PC-9 (cell line): Measurements from ENCODE around the gene TNFRSF14. TPM values are rescaled to one million over a fixed set of nuclear protein-coding genes. Genes with fewer than 3 reads are reported as not detected.
"Not testable (repeated sequence)": the region's sequence is repeated elsewhere in the genome, so short reads cannot be mapped to it uniquely, and the experiment has no call there.

ENCODE experiments used
- BruUV-seq: library from RNA; stranded (reverse); fragments of 400-500 nt; replicated peaks from 2 replicates; lab custom pipeline; 2021; lab: Mats Ljungman, UMichigan
- CTCF ChIA-PET: fragments of 300-600 bp; sonication (Branson Sonifier 250); formaldehyde crosslinking; loops from one replicate; lab custom pipeline; 2022; ENCODE audit warnings: antibody characterized with exemption; lab: Charles Lee
- POLR2A ChIA-PET: fragments of 300-600 bp; sonication (Branson Sonifier 250); formaldehyde crosslinking; loops from one replicate; lab custom pipeline; 2022; ENCODE audit warnings: antibody characterized with exemption; ENCODE audit not compliant: unreplicated experiment; lab: Charles Lee
- DNase-seq, 2 experiments: peaks; one replicate each; pipeline versions ENCODE4 v3.0.0 to v3.0.0-alpha.2; 2015 to 2022; ENCODE audit warnings: mixed read lengths in 1 of 2
- H2AFZ ChIP-seq: fragments of 200-600 bp; sonication (generic); 2 replicates; pipeline ENCODE4 v1.8.1; 2017; ENCODE audit warnings: antibody characterized with exemption
- H3F3A ChIP-seq: fragments of 200-600 bp; sonication (generic); 2 replicates; pipeline ENCODE4 v1.8.1; 2017; ENCODE audit warnings: antibody characterized with exemption, mild to moderate bottlenecking, low read depth; ENCODE audit not compliant: insufficient read depth
- H3K27ac ChIP-seq: fragments of 200-600 bp; sonication (generic); 2 replicates; pipeline ENCODE4 v1.6.1; 2016; ENCODE audit warnings: mixed run types
- H3K27me3 ChIP-seq: fragments of 200-600 bp; sonication (generic); 2 replicates; pipeline ENCODE4 v1.6.1; 2016; ENCODE audit warnings: low read depth, mixed run types; ENCODE audit not compliant: insufficient read depth
- H3K36me3 ChIP-seq: fragments of 200-600 bp; sonication (generic); 2 replicates; pipeline ENCODE4 v1.6.1; 2016; ENCODE audit warnings: low read depth, mixed run types
- H3K4me1 ChIP-seq: fragments of 200-600 bp; sonication (generic); replicated peaks from 2 replicates; pipeline ENCODE4 v1.6.1; 2016; ENCODE audit warnings: mixed run types; ENCODE audit not compliant: insufficient read depth
- H3K4me2 ChIP-seq: fragments of 200-600 bp; sonication (generic); 2 replicates; pipeline ENCODE4 v1.6.1; 2017; ENCODE audit warnings: mixed run types
- H3K4me3 ChIP-seq: fragments of 200-600 bp; sonication (generic); 2 replicates; pipeline ENCODE4 v1.6.1; 2016; ENCODE audit warnings: mixed run types
- H3K79me2 ChIP-seq: fragments of 200-600 bp; sonication (generic); 2 replicates; pipeline ENCODE4 v1.6.1; 2017; ENCODE audit warnings: low read depth, mixed run types
- H3K9me2 ChIP-seq: fragments of 200-600 bp; sonication (generic); 2 replicates; pipeline ENCODE4 v1.8.1; 2017; ENCODE audit warnings: mild to moderate bottlenecking; ENCODE audit not compliant: insufficient read depth
- H3K9me3 ChIP-seq: fragments of 200-600 bp; sonication (generic); 2 replicates; pipeline ENCODE4 v1.8.1; 2016; ENCODE audit warnings: low read depth; ENCODE audit not compliant: insufficient read depth
- H4K20me1 ChIP-seq: fragments of 200-600 bp; sonication (generic); 2 replicates; pipeline ENCODE4 v1.8.1; 2017; ENCODE audit not compliant: insufficient read depth
- CTCF ChIP-seq: fragments of 200-600 bp; sonication (generic); conservative IDR thresholded peaks from 2 replicates; pipeline ENCODE4 v1.6.1; 2017; ENCODE audit warnings: mixed run types, antibody characterized with exemption, mild to moderate bottlenecking, moderate library complexity
- EZH2 ChIP-seq: fragments of 200-600 bp; sonication (generic); IDR thresholded peaks from 2 replicates; pipeline ENCODE4 v1.8.0; 2017; ENCODE audit warnings: antibody characterized with exemption, low read depth
- intact Hi-C: fragments of 100-400 bp; cut with micrococcal nuclease; formaldehyde crosslinking; loops from one replicate; pipeline ENCODE4 v1.10.0; 2022; ENCODE audit not compliant: unreplicated experiment
- total RNA-seq: library from RNA; stranded (reverse); gene quantifications from 2 replicates; pipeline ENCODE4 v1.2.3, GENCODE V29; 2021

TNFRSF14 gene
- total RNA-seq, 1 experiment from 2014 or later: 9.9 TPM

GRCh38 chr1:2552189-2552588, 4.0 kb upstream of the TNFRSF14 start:
- Histone ChIP-seq H3K79me2 (no peaks in the 10 kb centered on the region), H3K27me3 (no peaks in the 10 kb centered on the region; the same call in 1 of the 2 replicates), H3K4me2 (no peak overlapping the region), H3K4me1 (peaks cover 20% of the 10 kb centered on the region; the same call in 1 of the 2 replicates), H4K20me1 (no peaks in the 10 kb centered on the region), H3K9me2 (no peaks in the 10 kb centered on the region), H3F3A (peaks cover 6% of the 10 kb centered on the region; the same call in 1 of the 2 replicates), H2AFZ (no peak overlapping the region), H3K27ac (no peak overlapping the region), H3K9me3 (no peaks in the 10 kb centered on the region), H3K4me3 (no peak overlapping the region), H3K36me3 (no peaks in the 10 kb centered on the region)
- ChIA-PET POLR2A (no interaction called here), CTCF (no interaction called here)
- BruUV-seq: no TSS peak
- intact Hi-C loops: no loop called here
- TF ChIP-seq CTCF: no peak
- no peak for TF ChIP-seq EZH2
- no peak for DNase-seq

- H3K27ac ChIP-seq, BruUV-seq, H4K20me1 ChIP-seq, H3K4me3 ChIP-seq, H2AFZ ChIP-seq, H3K79me2 ChIP-seq, H3K27me3 ChIP-seq, CTCF ChIA-PET, H3K4me2 ChIP-seq, H3K36me3 ChIP-seq, H3K9me3 ChIP-seq, intact Hi-C loops, POLR2A ChIA-PET, H3K9me2 ChIP-seq, DNase-seq, H3F3A ChIP-seq: not testable (repeated sequence)
- peaks cover 13% of the 10 kb centered on the region; the same call in 1 of the 2 replicates for H3K4me1 ChIP-seq
Observed at GRCh38 chr1:2553076-2553475, 3.1 kb upstream of the TNFRSF14 start.

- no peak for DNase-seq
- TF ChIP-seq CTCF (no peak), EZH2 (no peak)
- BruUV-seq: no TSS peak
- Histone ChIP-seq H3K4me1 (0 out of 2 replicates have a peak, but pooled peaks cover 3% of the 10 kb centered on the region), H3K4me2 (no peak overlapping the region), H3K36me3 (no peaks in the 10 kb centered on the region), H3K4me3 (no peak overlapping the region), H3K79me2 (no peaks in the 10 kb centered on the region), H2AFZ (no peak overlapping the region), H3K27ac (no peak overlapping the region), H4K20me1 (no peaks in the 10 kb centered on the region), H3K9me2 (no peaks in the 10 kb centered on the region), H3K27me3 (no peaks in the 10 kb centered on the region; the same call in 1 of the 2 replicates), H3K9me3 (no peaks in the 10 kb centered on the region), H3F3A (no peaks in the 10 kb centered on the region)
- ChIA-PET POLR2A (no interaction called here), CTCF (no interaction called here)
- intact Hi-C loops: no loop called here
Observed at GRCh38 chr1:2553871-2554620, 2.1 kb upstream of the TNFRSF14 start.
